Measurements from ENCODE around the gene THRB.

The THRB gene

GRCh38 chr3:24361623-24362022 is 133.0 kb downstream of the THRB start:
- no peak for TF ChIP-seq CTCF (IDR thresholded peaks at IDR 0.05; ENCODE audit: borderline replicate concordance, control extremely low read depth, extremely low read depth, insufficient read depth, missing control alignments)
- in situ Hi-C loops (cut with MboI; ENCODE audit: low sequenced_read_pairs, unreplicated experiment), result no loop called here
- DNase-seq (ENCODE audit: low spot score), result no peak

GRCh38 chr3:24360957-24361356 is 133.7 kb downstream of the THRB start:
- DNase-seq (ENCODE audit: low spot score), result no peak
- in situ Hi-C loops (cut with MboI; ENCODE audit: low sequenced_read_pairs, unreplicated experiment), result no loop called here
- TF ChIP-seq CTCF (IDR thresholded peaks at IDR 0.05; ENCODE audit: borderline replicate concordance, control extremely low read depth, extremely low read depth, insufficient read depth, missing control alignments), result no peak

- in situ Hi-C loops (cut with MboI; ENCODE audit: low sequenced_read_pairs, unreplicated experiment), result no loop called here
- DNase-seq (ENCODE audit: low spot score), result no peak
- TF ChIP-seq CTCF (IDR thresholded peaks at IDR 0.05; ENCODE audit: borderline replicate concordance, control extremely low read depth, extremely low read depth, insufficient read depth, missing control alignments), result no peak
Observed at GRCh38 chr3:24359645-24360462, 134.8 kb downstream of the THRB start.

- in situ Hi-C loops (cut with MboI; ENCODE audit: low sequenced_read_pairs, unreplicated experiment), result no loop called here
Observed at GRCh38 chr3:24359102-24359501, 135.5 kb downstream of the THRB start.

GRCh38 chr3:24357635-24358034 is 137.0 kb downstream of the THRB start:
- DNase-seq (ENCODE audit: low spot score), result no peak
- no peak for TF ChIP-seq CTCF (IDR thresholded peaks at IDR 0.05; ENCODE audit: borderline replicate concordance, control extremely low read depth, extremely low read depth, insufficient read depth, missing control alignments)
- in situ Hi-C loops (cut with MboI; ENCODE audit: low sequenced_read_pairs, unreplicated experiment), result no loop called here

More at GRCh38 chr3:24359102-24359501, 135.5 kb downstream of the THRB start:
- no peak for TF ChIP-seq CTCF (IDR thresholded peaks at IDR 0.05; ENCODE audit: borderline replicate concordance, control extremely low read depth, extremely low read depth, insufficient read depth, missing control alignments)
- no peak for DNase-seq (ENCODE audit: low spot score)

- no peak for DNase-seq (ENCODE audit: low spot score)
- no peak for TF ChIP-seq CTCF (IDR thresholded peaks at IDR 0.05; ENCODE audit: borderline replicate concordance, control extremely low read depth, extremely low read depth, insufficient read depth, missing control alignments)
Observed at GRCh38 chr3:24355806-24356205, 138.8 kb downstream of the THRB start.

More at GRCh38 chr3:24355806-24356205, 138.8 kb downstream of the THRB start:
- in situ Hi-C loops (cut with MboI; ENCODE audit: low sequenced_read_pairs, unreplicated experiment), result no loop called here

Data from GM13976 (cell line).